OCI-LY1 (cell line): ENCODE measurements around the gene OLIG1.

Source experiments
- CTCF ChIP-seq: fragments of 200-600 bp; sonication (generic), shearing (Covaris generic); IDR thresholded peaks from 2 replicates; pipeline ENCODE4 v1.5.1; 2017; ENCODE audit warnings: mild to moderate bottlenecking, antibody characterized with exemption, low read length, moderate library complexity, mixed read lengths
- EZH2 ChIP-seq: fragments of 200-600 bp; sonication (generic), shearing (Covaris generic); IDR thresholded peaks from 2 replicates; pipeline ENCODE4 v1.8.0; 2017; ENCODE audit warnings: borderline replicate concordance, mixed run types, mild to moderate bottlenecking, antibody characterized with exemption, low read length, moderate library complexity, mixed read lengths

DNA sequence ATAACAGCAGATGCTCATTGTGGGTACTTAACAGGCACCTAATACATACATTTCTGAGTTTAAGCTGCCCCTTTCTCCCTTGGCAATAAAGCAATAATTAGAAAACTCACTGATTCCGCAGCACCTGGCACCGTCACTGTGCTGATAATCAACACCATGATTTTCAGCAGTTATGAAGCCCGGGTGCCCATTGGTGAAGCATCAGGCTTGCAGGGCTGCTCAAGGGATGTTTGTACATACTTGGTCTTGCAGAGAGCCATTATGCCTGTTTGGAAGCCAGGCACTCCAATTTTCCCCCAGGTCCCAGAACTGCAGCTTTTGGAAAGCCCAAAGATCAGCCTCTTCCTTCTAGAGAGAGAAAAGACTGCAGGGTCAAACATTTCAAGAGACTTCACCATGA lies 44.3 kb downstream of the OLIG1 start:
- TF ChIP-seq CTCF: no peak
- no peak for TF ChIP-seq EZH2
